Testis (tissue), 5 donors: ENCODE measurements around the gene TSEN54. TPM values are rescaled to one million over a fixed set of nuclear protein-coding genes. Genes with fewer than 3 reads are reported as not detected.
A peak's percentile ranks its signal among the peaks of the same experiment; 100 is the strongest.

Source experiments
- DNase-seq: peaks from one replicate; pipeline ENCODE4 v3.0.0-alpha.2; 2019
- H3K27ac ChIP-seq, 2 donors: fragments of 200-600 bp; sonication (generic); one replicate each; pipeline ENCODE4 v1.5.1; 2019
- H3K27me3 ChIP-seq: fragments of 200-600 bp; sonication (generic); one replicate; pipeline ENCODE4 v1.5.1; 2019
- H3K36me3 ChIP-seq: fragments of 200-600 bp; sonication (generic); one replicate; pipeline ENCODE4 v1.5.1; 2017; ENCODE audit warnings: low read depth; ENCODE audit errors: missing control alignments
- H3K4me1 ChIP-seq: fragments of 200-600 bp; sonication (generic); one replicate; pipeline ENCODE4 v1.5.1; 2019
- H3K4me3 ChIP-seq, 2 donors: fragments of 200-600 bp; sonication (generic); one replicate each; pipeline ENCODE4 v1.5.1; 2017 to 2019
- H3K9me3 ChIP-seq: fragments of 200-600 bp; sonication (generic); one replicate; pipeline ENCODE4 v1.5.1; 2017
- CTCF ChIP-seq, 3 experiments: fragments of 450-650 bp in 2 of 3; fragments of 200-600 bp in 1 of 3; sonication (generic) in 1 of 3; IDR thresholded peaks; one replicate each; pipeline ENCODE4 v1.5.1; 2016 to 2019; ENCODE audit warnings: antibody characterized with exemption in 3 of 3, mild to moderate bottlenecking in 2 of 3, moderate library complexity in 1 of 3
- POLR2A ChIP-seq: fragments of 450-650 bp; IDR thresholded peaks from one replicate; pipeline ENCODE4 v1.6.1; 2017; ENCODE audit warnings: antibody characterized with exemption, mild to moderate bottlenecking, moderate library complexity
- WGBS, 2 donors: methylation state at CpG; one replicate each; pipeline ENCODE4 v1.1.5; 2018; 5-methylcytosine and 5-hydroxymethylcytosine counted together
- intact Hi-C: fragments of 100-400 bp; cut with DNase I; formaldehyde crosslinking; loops from one replicate; pipeline ENCODE4 v1.15.1; 2023; ENCODE audit warnings: low total_unique reads
- long read RNA-seq, 2 donors: transcript quantifications; one replicate each; lab custom pipeline, GENCODE V29; 2026
- polyA plus RNA-seq: library from polyadenylated mRNA; stranded (reverse); fragments of 350-450 nt; fragmentation: Illumina TruSeq; extraction: RNeasy Lipid Tissue Mini Kit (QIAGEN cat#74804); gene quantifications from one replicate; pipeline ENCODE4 v1.2.3, GENCODE V29; 2014; ENCODE audit warnings: low read depth, low replicate concordance; ENCODE audit not compliant: insufficient read depth
- total RNA-seq, 2 donors: library from RNA; depleted of rRNA; stranded (reverse); fragments of >200 nt; gene quantifications; one replicate each; pipeline ENCODE4 v1.2.3, GENCODE V29; 2016

TSEN54 gene
- total RNA-seq (10 to 100 TPM; 45.7 to 46.6 TPM), polyA plus RNA-seq (28.3 TPM)
- long read RNA-seq, donor 1, transcript TSEN54-201 (11 exons, 1,944 nt), result major isoform, 10 of 11 reads
- long read RNA-seq, donor 1, partial matches to known transcripts, result 0 of 11 reads
- long read RNA-seq, donor 1, other reads (novel, unspliced or antisense), result 0 of 11 reads
- long read RNA-seq, donor 2, partial matches to known transcripts, result 5 of 12 reads
- long read RNA-seq, donor 2, other reads (novel, unspliced or antisense), result 0 of 12 reads

GRCh38 chr17:75516255-75516618, at the start of gene TSEN54:
Gene TSEN54, plus strand, starts transcription at chr17:75516528. Its CDS starts 33 bp downstream, at chr17:75516561.
- Histone ChIP-seq H3K27me3 (no peaks in the 10 kb centered on the region), H3K4me3 (peak within 1 kb of the TSS; percentile 84 to 94), H3K4me1 (peaks cover 27% of the 10 kb centered on the region), H3K9me3 (no peaks in the 10 kb centered on the region), H3K36me3 (peaks cover 3% of the 10 kb centered on the region), H3K27ac (peak within 1 kb of the TSS; percentile 77 to 89)
- intact Hi-C loops, result no loop called here
- WGBS, 2 donors, result 0% methylated on average over 24 of the region's 45 CpGs; no CpG with 5 or more reads in 1 of the 2 donors
- DNase-seq, result peak; percentile 96
- TF ChIP-seq POLR2A (no peak), CTCF (IDR thresholded peaks at IDR 0.05) (peak in 1 of 3 experiments; percentile 9)

GRCh38 chr17:75468291-75468754, 48.0 kb upstream of the TSEN54 start:
- no peak overlapping the region for H3K4me3 ChIP-seq
- H3K4me1 ChIP-seq, result peaks cover 9% of the 10 kb centered on the region
- 45 to 50% methylated on average over 8 of the region's 8 CpGs for WGBS, 2 donors
- peak overlapping the region in 1 of 2 donors; percentile 36 for H3K27ac ChIP-seq
- H3K27me3 ChIP-seq, result no peaks in the 10 kb centered on the region
- H3K36me3 ChIP-seq, result no peaks in the 10 kb centered on the region
- DNase-seq, result no peak
- no peaks in the 10 kb centered on the region for H3K9me3 ChIP-seq
- intact Hi-C loops, result no loop called here
- no peak for TF ChIP-seq CTCF (IDR thresholded peaks at IDR 0.05)
- TF ChIP-seq POLR2A, result no peak

GRCh38 chr17:75468779-75469373, 47.5 kb upstream of the TSEN54 start:
- DNase-seq, result no peak

GRCh38 chr17:75471207-75471606, 45.1 kb upstream of the TSEN54 start:
- H3K4me1 ChIP-seq, result peaks cover 26% of the 10 kb centered on the region

More at GRCh38 chr17:75468779-75469373, 47.5 kb upstream of the TSEN54 start:
- Histone ChIP-seq H3K36me3 (no peaks in the 10 kb centered on the region), H3K27me3 (no peaks in the 10 kb centered on the region), H3K4me3 (no peak overlapping the region), H3K4me1 (peaks cover 9% of the 10 kb centered on the region), H3K27ac (peak overlapping the region in 1 of 2 donors; percentile 36), H3K9me3 (no peaks in the 10 kb centered on the region)
- 91 to 93% methylated on average over 12 to 13 of the region's 13 CpGs for WGBS, 2 donors
- intact Hi-C loops, result no loop called here
- TF ChIP-seq POLR2A (no peak), CTCF (IDR thresholded peaks at IDR 0.05) (no peak)

More at GRCh38 chr17:75471207-75471606, 45.1 kb upstream of the TSEN54 start:
- TF ChIP-seq POLR2A (no peak), CTCF (IDR thresholded peaks at IDR 0.05) (no peak)
- intact Hi-C loops, result no loop called here
- no peak for DNase-seq
- no peak overlapping the region for H3K27ac ChIP-seq
- H3K36me3 ChIP-seq, result no peaks in the 10 kb centered on the region
- H3K4me3 ChIP-seq, result no peak overlapping the region
- 87 to 92% methylated on average over 6 of the region's 6 CpGs for WGBS, 2 donors
- H3K9me3 ChIP-seq, result no peaks in the 10 kb centered on the region
- H3K27me3 ChIP-seq, result no peaks in the 10 kb centered on the region
